GM23248 (cell line): ENCODE results near the gene ISCU.

Source experiments
- EZH2 ChIP-seq: fragments of 200-600 bp; sonication (generic); IDR thresholded peaks from 2 replicates; pipeline ENCODE4 v1.6.1; 2018; ENCODE audit warnings: antibody characterized with exemption, mild to moderate bottlenecking; ENCODE audit not compliant: insufficient read depth, poor library complexity, severe bottlenecking
- EZH2phosphoT487 ChIP-seq: fragments of 200-600 bp; sonication (generic); IDR thresholded peaks from 2 replicates; pipeline ENCODE4 v1.6.1; 2018; ENCODE audit warnings: antibody characterized with exemption, moderate library complexity, mild to moderate bottlenecking, low read depth; ENCODE audit not compliant: insufficient read depth

DNA sequence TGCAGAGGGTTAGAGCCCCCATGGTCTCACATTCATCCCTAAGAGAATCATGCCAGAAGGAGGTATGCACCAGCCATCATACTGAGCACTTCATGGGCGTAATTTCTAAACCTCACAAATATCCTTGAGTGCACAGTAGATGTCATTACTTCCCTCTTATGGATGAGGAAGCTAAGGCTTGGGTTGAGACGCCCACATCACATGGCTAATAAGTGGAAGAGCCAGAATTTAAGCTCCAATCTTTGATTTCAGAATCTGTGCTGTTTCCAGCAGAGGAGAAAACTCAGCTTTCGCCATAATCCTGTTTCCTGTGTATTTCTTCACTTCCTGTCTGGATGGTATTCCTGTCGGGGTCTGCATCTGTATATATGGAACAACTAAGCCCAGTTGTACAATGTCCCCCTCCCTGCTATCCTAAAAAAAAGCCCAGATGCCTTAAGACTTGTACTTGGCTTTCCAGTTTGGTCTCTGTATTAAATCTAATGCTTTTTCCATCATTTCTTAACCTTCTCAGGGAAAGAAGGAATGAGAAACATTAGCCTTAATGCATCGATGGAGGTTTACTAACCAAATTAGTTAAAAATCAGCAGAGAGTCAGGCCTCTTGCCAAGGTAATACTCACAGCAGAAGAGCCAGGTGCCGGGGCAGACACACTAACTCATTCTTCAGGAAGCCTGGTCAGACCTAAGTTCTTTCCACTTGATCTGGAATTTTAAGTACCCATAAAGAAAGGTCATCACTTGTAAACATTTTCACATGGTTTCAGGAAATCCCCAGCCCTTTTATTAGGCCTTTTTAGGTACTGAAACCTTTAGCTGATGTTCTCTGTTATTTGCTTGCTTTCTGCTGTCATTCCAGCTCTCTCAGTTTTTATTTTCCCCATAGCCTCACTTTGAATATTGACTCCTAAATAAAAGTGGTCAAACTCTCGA is 5.3 kb downstream of the ISCU start:
- TF ChIP-seq EZH2phosphoT487 (no peak), EZH2 (no peak)
